SK-N-SH treated with all-trans-retinoic acid at 6 μM for 48 hours (cell line): Measurements from ENCODE around the gene MRPL46.

Source experiments
- ATAC-seq: fragments of 200-7000 bp; cut with Tn5 transposase; 3 replicates; pipeline ENCODE4 v1.9.1; 2020; ENCODE audit warnings: mild to moderate bottlenecking, moderate library complexity
- ARNTL ChIP-seq: fragments of 450-650 bp; formaldehyde crosslinking; IDR thresholded peaks from 2 replicates; pipeline ENCODE4 v1.5.0; 2020; ENCODE audit warnings: low read depth, mild to moderate bottlenecking, moderate library complexity, borderline replicate concordance
- BACH2 ChIP-seq: fragments of 250-450 bp; sonication (Bioruptor Pico); IDR thresholded peaks from 2 replicates; pipeline ENCODE4 v1.9.0; 2021; ENCODE audit warnings: mild to moderate bottlenecking, borderline replicate concordance
- CREB5 ChIP-seq: fragments of 250-450 bp; sonication (Bioruptor Pico); IDR thresholded peaks from 2 replicates; pipeline ENCODE4 v1.5.1; 2020; ENCODE audit warnings: low read depth, mild to moderate bottlenecking, moderate library complexity
- CSDC2 ChIP-seq: fragments of 250-450 bp; sonication (Bioruptor Pico); IDR thresholded peaks from 2 replicates; pipeline ENCODE4 v1.5.0; 2020; ENCODE audit warnings: mild to moderate bottlenecking, moderate library complexity
- CSRNP3 ChIP-seq: fragments of 250-450 bp; sonication (Bioruptor Pico); IDR thresholded peaks from 2 replicates; pipeline ENCODE4 v1.5.1; 2021; ENCODE audit warnings: mild to moderate bottlenecking, moderate library complexity
- GLIS3 ChIP-seq: fragments of 250-450 bp; sonication (Bioruptor Pico); IDR thresholded peaks from 2 replicates; pipeline ENCODE4 v1.5.0; 2020; ENCODE audit warnings: mild to moderate bottlenecking, moderate library complexity
- ISL1 ChIP-seq: fragments of 250-450 bp; sonication (Bioruptor Pico); IDR thresholded peaks from 2 replicates; pipeline ENCODE4 v2.1.2; 2022; ENCODE audit warnings: mild to moderate bottlenecking, moderate library complexity
- OSR1 ChIP-seq: fragments of 250-450 bp; sonication (Bioruptor Pico); IDR thresholded peaks from 2 replicates; pipeline ENCODE4 v1.8.0; 2022; ENCODE audit warnings: moderate library complexity, mild to moderate bottlenecking, inconsistent platforms
- PATZ1 ChIP-seq: fragments of 250-450 bp; sonication (Bioruptor Pico); IDR thresholded peaks from 2 replicates; pipeline ENCODE4 v1.8.0; 2020; ENCODE audit warnings: mild to moderate bottlenecking, moderate library complexity, borderline replicate concordance
- POU6F1 ChIP-seq: fragments of 250-450 bp; sonication (Bioruptor Pico); IDR thresholded peaks from 2 replicates; pipeline ENCODE4 v1.8.0; 2021; ENCODE audit warnings: low read depth, mild to moderate bottlenecking, moderate library complexity, borderline replicate concordance
- PPARA ChIP-seq: fragments of 250-450 bp; sonication (Bioruptor Pico); IDR thresholded peaks from 2 replicates; pipeline ENCODE4 v1.5.0; 2020; ENCODE audit warnings: mild to moderate bottlenecking, borderline replicate concordance
- RARB ChIP-seq: fragments of 250-450 bp; sonication (Bioruptor Pico); IDR thresholded peaks from 2 replicates; pipeline ENCODE4 v1.8.0; 2021; ENCODE audit warnings: mild to moderate bottlenecking, moderate library complexity
- SNAI2 ChIP-seq: fragments of 250-450 bp; sonication (Bioruptor Pico); IDR thresholded peaks from 2 replicates; pipeline ENCODE4 v1.5.0; 2020; ENCODE audit warnings: mild to moderate bottlenecking, moderate library complexity
- TCF4 ChIP-seq: fragments of 250-450 bp; sonication (Bioruptor Pico); IDR thresholded peaks from 2 replicates; pipeline ENCODE4 v1.8.0; 2021; ENCODE audit warnings: mild to moderate bottlenecking, moderate library complexity, borderline replicate concordance
- TOX ChIP-seq: fragments of 250-450 bp; sonication (Bioruptor Pico); IDR thresholded peaks from 2 replicates; pipeline ENCODE4 v1.8.0; 2021; ENCODE audit warnings: mild to moderate bottlenecking, moderate library complexity, borderline replicate concordance
- TSHZ2 ChIP-seq: fragments of 250-450 bp; sonication (Bioruptor Pico); IDR thresholded peaks from 2 replicates; pipeline ENCODE4 v1.5.0; 2020; ENCODE audit warnings: mild to moderate bottlenecking, moderate library complexity
- ZC3H10 ChIP-seq: fragments of 250-450 bp; sonication (Bioruptor Pico); IDR thresholded peaks from 2 replicates; pipeline ENCODE4 v1.5.1; 2021; ENCODE audit warnings: mild to moderate bottlenecking, moderate library complexity
- ZFP3 ChIP-seq: fragments of 250-450 bp; sonication (Bioruptor Pico); IDR thresholded peaks from 2 replicates; pipeline ENCODE4 v1.5.0; 2020; ENCODE audit warnings: mild to moderate bottlenecking, moderate library complexity
- ZFP30 ChIP-seq: fragments of 450-650 bp; formaldehyde crosslinking; IDR thresholded peaks from 2 replicates; pipeline ENCODE4 v1.5.0; 2022; ENCODE audit warnings: mild to moderate bottlenecking, moderate library complexity
- ZNF565 ChIP-seq: fragments of 450-650 bp; formaldehyde crosslinking; conservative IDR thresholded peaks from 2 replicates; pipeline ENCODE4 v1.5.0; 2020; ENCODE audit warnings: low read depth, mild to moderate bottlenecking, moderate library complexity
- ZNF70 ChIP-seq: fragments of 450-650 bp; formaldehyde crosslinking; IDR thresholded peaks from 2 replicates; pipeline ENCODE4 v1.5.0; 2020; ENCODE audit warnings: mild to moderate bottlenecking, moderate library complexity
- ZNF8 ChIP-seq: fragments of 450-650 bp; formaldehyde crosslinking; IDR thresholded peaks from 2 replicates; pipeline ENCODE4 v1.5.0; 2020; ENCODE audit warnings: mild to moderate bottlenecking, moderate library complexity

Gene MRPL46

GRCh38 chr15:88509321-88509720 is 42.1 kb upstream of the MRPL46 start:
- TF ChIP-seq GLIS3 (CRISPR knock-in tag) (no peak), CSDC2 (CRISPR knock-in tag) (no peak), TOX (CRISPR knock-in tag) (no peak), ZFP3 (CRISPR knock-in tag) (no peak), CREB5 (CRISPR knock-in tag) (no peak), ZNF8 (CRISPR knock-in tag) (no peak), PPARA (no peak)
- ATAC-seq = no peak

- TF ChIP-seq ZNF8 (CRISPR knock-in tag) (no peak), SNAI2 (no peak), PPARA (no peak), ISL1 (CRISPR knock-in tag) (no peak), ZNF565 (CRISPR knock-in tag) (no peak), TCF4 (CRISPR knock-in tag) (no peak), BACH2 (CRISPR knock-in tag) (no peak), ZFP3 (CRISPR knock-in tag) (no peak), CREB5 (CRISPR knock-in tag) (no peak), TSHZ2 (CRISPR knock-in tag) (no peak), OSR1 (no peak), GLIS3 (CRISPR knock-in tag) (no peak), TOX (CRISPR knock-in tag) (no peak), ZFP30 (CRISPR knock-in tag) (no peak), POU6F1 (CRISPR knock-in tag) (no peak), RARB (CRISPR knock-in tag) (no peak), ARNTL (CRISPR knock-in tag) (no peak), ZC3H10 (CRISPR knock-in tag) (no peak), CSRNP3 (CRISPR knock-in tag) (no peak), CSDC2 (CRISPR knock-in tag) (no peak)
- no peak for ATAC-seq
Measured at GRCh38 chr15:88506628-88507027, 39.4 kb upstream of the MRPL46 start.

GRCh38 chr15:88505721-88506120 is 38.5 kb upstream of the MRPL46 start:
- ATAC-seq = no peak
- TF ChIP-seq ARNTL (CRISPR knock-in tag) (no peak), BACH2 (CRISPR knock-in tag) (no peak), GLIS3 (CRISPR knock-in tag) (no peak), ZNF8 (CRISPR knock-in tag) (no peak), OSR1 (no peak), PATZ1 (no peak), ZNF70 (CRISPR knock-in tag) (no peak), CREB5 (CRISPR knock-in tag) (no peak)
